ENCODE results near the gene SULT1C4. TPM values are rescaled to one million over a fixed set of nuclear protein-coding genes. Genes with fewer than 3 reads are reported as not detected.

Gene SULT1C4
- total RNA-seq (2021; ENCODE audit: unreplicated experiment) (not detected), Bru-seq, nascent RNA (not detected), BruChase-seq, experiment 1, labeled RNA remaining after a 2-hour chase (not detected), BruChase-seq, experiment 2, labeled RNA remaining after a 6-hour chase (not detected)
- polyA plus RNA-seq (2012; ENCODE audit: insufficient read length): not detected
- long read RNA-seq: 0 reads

DNA sequence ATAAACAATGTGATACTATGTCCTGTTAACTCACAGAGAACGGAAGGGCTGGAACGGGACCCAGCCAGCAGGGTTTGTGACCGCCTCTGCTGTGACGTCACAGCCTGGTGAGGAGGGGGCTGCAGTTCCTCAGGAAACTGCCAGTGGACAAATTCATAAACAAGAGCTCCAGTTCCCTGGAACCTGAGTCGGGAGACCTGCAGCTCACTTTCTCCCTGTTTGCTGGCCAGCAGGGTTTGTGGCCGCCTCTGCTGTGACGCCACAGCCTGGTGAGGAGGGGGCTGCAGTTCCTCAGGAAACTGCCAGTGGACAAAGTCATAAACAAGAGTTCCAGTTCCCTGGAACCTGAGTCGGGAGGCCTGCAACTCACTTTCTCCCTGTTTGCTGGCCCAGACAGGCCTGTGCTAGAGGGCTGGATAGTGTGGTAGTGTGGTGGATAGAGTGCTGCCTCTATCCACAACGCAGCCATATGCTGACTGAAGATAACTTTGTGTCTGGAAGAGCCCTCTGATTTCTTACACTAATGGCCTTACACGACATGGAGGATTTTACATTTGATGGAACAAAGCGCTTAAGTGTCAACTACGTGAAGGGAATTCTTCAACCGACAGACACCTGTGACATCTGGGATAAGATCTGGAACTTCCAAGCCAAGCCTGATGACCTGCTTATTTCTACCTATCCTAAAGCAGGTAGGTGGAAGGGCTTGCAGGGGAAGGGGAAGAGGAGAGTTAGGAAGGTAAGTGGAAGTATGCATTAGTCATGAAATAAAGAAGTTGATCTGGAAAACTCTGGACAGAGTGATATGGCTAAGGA is at the start of gene SULT1C4:
Gene SULT1C4, plus strand, starts transcription at position 140 of the 816 bp plus-strand sequence. Its CDS starts 384 bp downstream, at position 524.
- in situ Hi-C loops (cut with HindIII; ENCODE audit: low pct_unique_long_range_greater_than_20kb, low sequenced_read_pairs): no loop called here
- no peak for DNase-seq (ENCODE audit: low read depth, low spot score)
- CTCF ChIA-PET: no interaction called here
- BruUV-seq (replicated peaks): no TSS peak
- no peak for ATAC-seq
- no peaks in the 10 kb centered on the region for H3K36me3 ChIP-seq (ENCODE audit: control insufficient read depth, insufficient read depth, low read length)
- no peak within 1 kb of the TSS for H3K4me3 ChIP-seq (ENCODE audit: low read depth in 2 of 2, low read length in 2 of 2)
- H3K9me3 ChIP-seq (ENCODE audit: control insufficient read depth, insufficient read depth, low read depth, low read length): no peaks in the 10 kb centered on the region
- no peak for TF ChIP-seq POLR2AphosphoS5 (IDR thresholded peaks at IDR 0.05; ENCODE audit: low read depth, low read length)
- TF ChIP-seq, protein P1, sequence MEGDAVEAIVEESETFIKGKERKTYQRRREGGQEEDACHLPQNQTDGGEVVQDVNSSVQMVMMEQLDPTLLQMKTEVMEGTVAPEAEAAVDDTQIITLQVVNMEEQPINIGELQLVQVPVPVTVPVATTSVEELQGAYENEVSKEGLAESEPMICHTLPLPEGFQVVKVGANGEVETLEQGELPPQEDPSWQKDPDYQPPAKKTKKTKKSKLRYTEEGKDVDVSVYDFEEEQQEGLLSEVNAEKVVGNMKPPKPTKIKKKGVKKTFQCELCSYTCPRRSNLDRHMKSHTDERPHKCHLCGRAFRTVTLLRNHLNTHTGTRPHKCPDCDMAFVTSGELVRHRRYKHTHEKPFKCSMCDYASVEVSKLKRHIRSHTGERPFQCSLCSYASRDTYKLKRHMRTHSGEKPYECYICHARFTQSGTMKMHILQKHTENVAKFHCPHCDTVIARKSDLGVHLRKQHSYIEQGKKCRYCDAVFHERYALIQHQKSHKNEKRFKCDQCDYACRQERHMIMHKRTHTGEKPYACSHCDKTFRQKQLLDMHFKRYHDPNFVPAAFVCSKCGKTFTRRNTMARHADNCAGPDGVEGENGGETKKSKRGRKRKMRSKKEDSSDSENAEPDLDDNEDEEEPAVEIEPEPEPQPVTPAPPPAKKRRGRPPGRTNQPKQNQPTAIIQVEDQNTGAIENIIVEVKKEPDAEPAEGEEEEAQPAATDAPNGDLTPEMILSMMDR (IDR thresholded peaks at IDR 0.05): no peak
- TF ChIP-seq, protein P2, sequence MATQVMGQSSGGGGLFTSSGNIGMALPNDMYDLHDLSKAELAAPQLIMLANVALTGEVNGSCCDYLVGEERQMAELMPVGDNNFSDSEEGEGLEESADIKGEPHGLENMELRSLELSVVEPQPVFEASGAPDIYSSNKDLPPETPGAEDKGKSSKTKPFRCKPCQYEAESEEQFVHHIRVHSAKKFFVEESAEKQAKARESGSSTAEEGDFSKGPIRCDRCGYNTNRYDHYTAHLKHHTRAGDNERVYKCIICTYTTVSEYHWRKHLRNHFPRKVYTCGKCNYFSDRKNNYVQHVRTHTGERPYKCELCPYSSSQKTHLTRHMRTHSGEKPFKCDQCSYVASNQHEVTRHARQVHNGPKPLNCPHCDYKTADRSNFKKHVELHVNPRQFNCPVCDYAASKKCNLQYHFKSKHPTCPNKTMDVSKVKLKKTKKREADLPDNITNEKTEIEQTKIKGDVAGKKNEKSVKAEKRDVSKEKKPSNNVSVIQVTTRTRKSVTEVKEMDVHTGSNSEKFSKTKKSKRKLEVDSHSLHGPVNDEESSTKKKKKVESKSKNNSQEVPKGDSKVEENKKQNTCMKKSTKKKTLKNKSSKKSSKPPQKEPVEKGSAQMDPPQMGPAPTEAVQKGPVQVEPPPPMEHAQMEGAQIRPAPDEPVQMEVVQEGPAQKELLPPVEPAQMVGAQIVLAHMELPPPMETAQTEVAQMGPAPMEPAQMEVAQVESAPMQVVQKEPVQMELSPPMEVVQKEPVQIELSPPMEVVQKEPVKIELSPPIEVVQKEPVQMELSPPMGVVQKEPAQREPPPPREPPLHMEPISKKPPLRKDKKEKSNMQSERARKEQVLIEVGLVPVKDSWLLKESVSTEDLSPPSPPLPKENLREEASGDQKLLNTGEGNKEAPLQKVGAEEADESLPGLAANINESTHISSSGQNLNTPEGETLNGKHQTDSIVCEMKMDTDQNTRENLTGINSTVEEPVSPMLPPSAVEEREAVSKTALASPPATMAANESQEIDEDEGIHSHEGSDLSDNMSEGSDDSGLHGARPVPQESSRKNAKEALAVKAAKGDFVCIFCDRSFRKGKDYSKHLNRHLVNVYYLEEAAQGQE (IDR thresholded peaks at IDR 0.05; ENCODE audit: insufficient read depth in 1 of 2, low read depth in 2 of 2, low read length in 1 of 2): no peak
- TF ChIP-seq SIN3A (IDR thresholded peaks at IDR 0.05; ENCODE audit: borderline replicate concordance, insufficient read depth, low read depth, low read length): no peak
- TF ChIP-seq TCF7L2 (IDR thresholded peaks at IDR 0.05; ENCODE audit: low read depth, low read length): no peak
- no peaks in the 10 kb centered on the region for H3K27me3 ChIP-seq (ENCODE audit: control insufficient read depth, insufficient read depth, low read length)
- intact Hi-C loops (cut with micrococcal nuclease; ENCODE audit: unreplicated experiment): no loop called here
- no peaks in the 10 kb centered on the region for H3K4me1 ChIP-seq (ENCODE audit: control insufficient read depth, insufficient read depth, low read length)
- POLR2A ChIA-PET: interaction anchor here (0.7 kb wide), 1 partner anchor 8 kb away, joined by 5 read pairs; no protein-coding TSS in a partner anchor
- H3K27ac ChIP-seq (ENCODE audit: low read length): no peak within 1 kb of the TSS

DNA sequence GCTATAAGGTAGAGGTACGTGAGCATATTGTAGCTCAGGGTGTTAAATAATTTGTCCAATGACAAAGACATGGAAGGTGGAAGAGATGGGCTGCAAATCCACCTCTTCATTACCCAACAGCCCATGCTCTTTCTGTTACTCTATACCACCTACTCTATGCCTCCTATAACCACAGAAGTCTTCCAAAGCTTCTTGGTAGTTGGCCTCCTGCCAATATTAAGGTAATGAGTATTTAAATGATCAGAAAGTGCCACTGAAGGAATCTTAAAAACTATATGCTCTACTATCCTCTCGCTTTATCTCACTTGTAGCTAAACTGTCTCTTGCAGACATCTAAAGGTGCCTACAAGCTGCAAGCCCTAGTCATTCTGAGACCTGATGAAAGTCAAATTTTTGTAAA is 48.0 kb upstream of the SULT1C4 start:
- no peak for ATAC-seq
- H3K4me3 ChIP-seq (ENCODE audit: low read depth in 2 of 2, low read length in 2 of 2): no peak overlapping the region
- no peak for DNase-seq (ENCODE audit: low read depth, low spot score)
- peaks cover 5% of the 10 kb centered on the region; the same call in 1 of the 2 replicates for H3K27me3 ChIP-seq (ENCODE audit: control insufficient read depth, insufficient read depth, low read length)
- BruUV-seq (replicated peaks): no TSS peak
- CTCF ChIA-PET: no interaction called here
- no peaks in the 10 kb centered on the region for H3K36me3 ChIP-seq (ENCODE audit: control insufficient read depth, insufficient read depth, low read length)
- TF ChIP-seq, protein P1 (IDR thresholded peaks at IDR 0.05): no peak
- TF ChIP-seq SIN3A (IDR thresholded peaks at IDR 0.05; ENCODE audit: borderline replicate concordance, insufficient read depth, low read depth, low read length) (no peak), TCF7L2 (IDR thresholded peaks at IDR 0.05; ENCODE audit: low read depth, low read length) (no peak), POLR2AphosphoS5 (IDR thresholded peaks at IDR 0.05; ENCODE audit: low read depth, low read length) (no peak)
- TF ChIP-seq, protein P2 (IDR thresholded peaks at IDR 0.05; ENCODE audit: insufficient read depth in 1 of 2, low read depth in 2 of 2, low read length in 1 of 2): no peak
- in situ Hi-C loops (cut with HindIII; ENCODE audit: low pct_unique_long_range_greater_than_20kb, low sequenced_read_pairs): no loop called here
- intact Hi-C loops (cut with micrococcal nuclease; ENCODE audit: unreplicated experiment): no loop called here
- H3K9me3 ChIP-seq (ENCODE audit: control insufficient read depth, insufficient read depth, low read depth, low read length): no peaks in the 10 kb centered on the region
- no peak overlapping the region for H3K27ac ChIP-seq (ENCODE audit: low read length)
- POLR2A ChIA-PET: no interaction called here
- H3K4me1 ChIP-seq (ENCODE audit: control insufficient read depth, insufficient read depth, low read length): no peaks in the 10 kb centered on the region

Measured in Panc1 (cell line).